ENCODE results near the gene MARCHF11. TPM values are rescaled to one million over a fixed set of nuclear protein-coding genes. Genes with fewer than 3 reads are reported as not detected.

Gene MARCHF11
- polyA plus RNA-seq, 3 donors: not detected

GRCh38 chr5:16082053-16082452, 97.5 kb downstream of the MARCHF11 start:
- WGBS (ENCODE audit: insufficient coverage): 90% methylated on average over 2 of the region's 7 CpGs
- no peak overlapping the region for H3K27ac Mint-ChIP-seq
- H3K9me3 Mint-ChIP-seq: peaks cover 4 to 29% (median 10%) of the 10 kb centered on the region in 7 donors
- Histone ChIP-seq H3K27me3 (ENCODE audit: control insufficient read depth in 2 of 2, insufficient read depth in 2 of 2, low read length in 2 of 2) (no peaks in the 10 kb centered on the region), H4K20me1 (ENCODE audit: insufficient read depth, low read length) (no peaks in the 10 kb centered on the region), H3K4me3 (replicated peaks in 1 of 3; ENCODE audit: low read depth in 2 of 3, low read length in 3 of 3) (no peak overlapping the region), H3K9ac (ENCODE audit: insufficient read depth, low read length, poor library complexity, severe bottlenecking) (no peak overlapping the region), H3K4me2 (replicated peaks; ENCODE audit: extremely low read depth, low read length, poor library complexity, severe bottlenecking) (no peak overlapping the region), H2AFZ (ENCODE audit: insufficient read depth, low read depth, low read length, poor library complexity, severe bottlenecking) (no peak overlapping the region), H3K4me1 (ENCODE audit: control insufficient read depth in 1 of 2, insufficient read depth in 2 of 2, low read length in 2 of 2) (no peaks in the 10 kb centered on the region), H3K27ac (ENCODE audit: low read depth in 1 of 2, low read length in 2 of 2) (no peak overlapping the region), H3K79me2 (ENCODE audit: insufficient read depth, low read length) (no peaks in the 10 kb centered on the region), H3K9me3 (replicated peaks in 1 of 2; ENCODE audit: control insufficient read depth in 1 of 2, insufficient read depth in 1 of 2, low read length in 2 of 2) (peaks cover 21 to 24% of the 10 kb centered on the region in 2 donors), H3K36me3 (replicated peaks in 1 of 2; ENCODE audit: control insufficient read depth in 1 of 2, insufficient read depth in 2 of 2, low read length in 2 of 2) (no peaks in the 10 kb centered on the region)
- H3K36me3 Mint-ChIP-seq: no peaks in the 10 kb centered on the region
- intact Hi-C loops (cut with micrococcal nuclease): no loop called here
- no peak overlapping the region for H3K4me3 Mint-ChIP-seq
- no peaks in the 10 kb centered on the region for H3K27me3 Mint-ChIP-seq (ENCODE audit: low read depth in 3 of 3)
- no peak for TF ChIP-seq CTCF (IDR thresholded peaks at IDR 0.05)
- no peak for DNase-seq
- no peaks in the 10 kb centered on the region for H3K4me1 Mint-ChIP-seq

- Histone ChIP-seq H3K4me3 (replicated peaks in 1 of 3; ENCODE audit: low read depth in 2 of 3, low read length in 3 of 3) (no peak overlapping the region), H3K27me3 (ENCODE audit: control insufficient read depth in 2 of 2, insufficient read depth in 2 of 2, low read length in 2 of 2) (no peaks in the 10 kb centered on the region), H3K27ac (ENCODE audit: low read depth in 1 of 2, low read length in 2 of 2) (no peak overlapping the region), H3K9me3 (replicated peaks in 1 of 2; ENCODE audit: control insufficient read depth in 1 of 2, insufficient read depth in 1 of 2, low read length in 2 of 2) (peaks cover 21 to 24% of the 10 kb centered on the region in 2 donors), H3K79me2 (ENCODE audit: insufficient read depth, low read length) (no peaks in the 10 kb centered on the region), H3K4me2 (replicated peaks; ENCODE audit: extremely low read depth, low read length, poor library complexity, severe bottlenecking) (no peak overlapping the region), H2AFZ (ENCODE audit: insufficient read depth, low read depth, low read length, poor library complexity, severe bottlenecking) (no peak overlapping the region), H4K20me1 (ENCODE audit: insufficient read depth, low read length) (no peaks in the 10 kb centered on the region), H3K36me3 (replicated peaks in 1 of 2; ENCODE audit: control insufficient read depth in 1 of 2, insufficient read depth in 2 of 2, low read length in 2 of 2) (no peaks in the 10 kb centered on the region), H3K4me1 (ENCODE audit: control insufficient read depth in 1 of 2, insufficient read depth in 2 of 2, low read length in 2 of 2) (no peaks in the 10 kb centered on the region), H3K9ac (ENCODE audit: insufficient read depth, low read length, poor library complexity, severe bottlenecking) (no peak overlapping the region)
- H3K27ac Mint-ChIP-seq: no peak overlapping the region
- peaks cover 4 to 29% (median 10%) of the 10 kb centered on the region in 7 donors for H3K9me3 Mint-ChIP-seq
- H3K4me1 Mint-ChIP-seq: no peaks in the 10 kb centered on the region
- 89% methylated on average over 8 of the region's 10 CpGs for WGBS (ENCODE audit: insufficient coverage)
- DNase-seq: no peak
- intact Hi-C loops (cut with micrococcal nuclease): no loop called here
- H3K4me3 Mint-ChIP-seq: no peak overlapping the region
- no peaks in the 10 kb centered on the region for H3K27me3 Mint-ChIP-seq (ENCODE audit: low read depth in 3 of 3)
- TF ChIP-seq CTCF (IDR thresholded peaks at IDR 0.05): no peak
- H3K36me3 Mint-ChIP-seq: no peaks in the 10 kb centered on the region
Measured at GRCh38 chr5:16081376-16081955, 98.1 kb downstream of the MARCHF11 start.
